Vagina (tissue), 2 donors: Measurements from ENCODE around the gene TUBA3E.
"Not testable (repeated sequence)": the region's sequence is repeated elsewhere in the genome, so short reads cannot be mapped to it uniquely, and the experiment has no call there.

ENCODE experiments used
- CTCF ChIP-seq, 3 experiments: fragments of 450-650 bp in 2 of 3; fragments of 200-600 bp in 1 of 3; sonication (generic) in 1 of 3; IDR thresholded peaks; one replicate each; pipeline ENCODE4 v1.5.1; 2017 to 2019; ENCODE audit warnings: antibody characterized with exemption in 3 of 3, mild to moderate bottlenecking in 2 of 3, moderate library complexity in 2 of 3
- POLR2A ChIP-seq, 2 donors: fragments of 450-650 bp; IDR thresholded peaks; one replicate each; pipeline ENCODE4 v1.6.1; 2017; ENCODE audit warnings: antibody characterized with exemption in 2 of 2, mild to moderate bottlenecking in 2 of 2, moderate library complexity in 2 of 2

- TF ChIP-seq CTCF, POLR2A (IDR thresholded peaks at IDR 0.05): not testable (repeated sequence)
These were observed 30.9 kb upstream of the TUBA3E start for GRCh38 chr2:130229161-130229510.
